ENCODE data around the gene MIXL1.

DNA sequence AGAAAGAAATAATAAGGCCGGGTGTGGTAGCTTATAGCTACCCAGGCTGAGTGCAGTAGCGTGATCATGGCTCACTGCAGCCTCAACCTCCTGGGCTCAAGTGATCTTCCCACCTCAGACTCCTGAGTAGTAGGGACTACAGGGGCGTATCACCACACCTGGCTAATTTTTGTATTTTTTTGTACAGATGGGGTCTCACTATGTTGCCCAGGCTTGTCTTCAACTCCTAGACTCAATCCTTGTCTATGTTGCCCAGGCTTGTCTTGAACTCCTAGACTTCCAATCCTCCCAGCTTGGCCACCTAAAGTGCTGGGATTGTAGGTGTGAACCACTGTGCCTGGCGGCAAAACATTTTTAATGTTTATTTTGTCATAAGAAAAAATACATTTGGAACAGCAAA lies 30.5 kb downstream of the MIXL1 start:
- TF ChIP-seq CTCF (conservative IDR thresholded peaks at IDR 0.05; ENCODE audit: low read length), result no peak
- TF ChIP-seq EZH2phosphoT487 (IDR thresholded peaks at IDR 0.05; ENCODE audit: borderline replicate concordance), result no peak

Data from Loucy (cell line).